Measurements from ENCODE around the gene ATG16L1.

ATG16L1 gene

DNA sequence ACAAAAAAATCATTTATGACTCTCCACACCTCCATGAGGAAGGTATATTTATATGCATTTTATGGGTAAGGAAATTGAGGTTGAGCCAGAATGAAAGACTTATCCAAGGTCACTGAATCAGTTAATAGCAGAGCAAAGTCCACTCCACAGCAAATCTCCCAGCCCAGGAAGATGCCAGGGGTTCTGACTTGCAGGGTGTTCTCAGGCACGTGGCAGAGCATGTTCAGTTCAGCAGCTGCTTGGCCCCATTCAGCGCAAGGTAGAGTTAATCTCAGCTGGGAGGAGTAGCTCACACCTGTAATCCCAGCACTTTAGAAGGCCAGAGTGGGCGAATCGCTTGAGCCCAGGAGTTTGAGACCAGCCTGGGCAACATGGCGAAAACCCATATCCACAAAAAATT is 85.1 kb downstream of the ATG16L1 start:
- TF ChIP-seq ZNF274 (IDR thresholded peaks at IDR 0.05; ENCODE audit: low read depth, low read length): no peak

GRCh38 chr2:233338046-233338445 is 86.6 kb downstream of the ATG16L1 start:
- no peak for TF ChIP-seq ZNF274 (IDR thresholded peaks at IDR 0.05; ENCODE audit: low read depth, low read length)

More for the DNA sequence above, 85.1 kb downstream of the ATG16L1 start:
- H3K4me3 ChIP-seq (ENCODE audit: low read length): no peak overlapping the region

GRCh38 chr2:233338812-233339368 is 87.4 kb downstream of the ATG16L1 start:
- no peak for TF ChIP-seq ZNF274 (IDR thresholded peaks at IDR 0.05; ENCODE audit: low read depth, low read length)
- H3K4me3 ChIP-seq (ENCODE audit: low read length): no peak overlapping the region

More at GRCh38 chr2:233338046-233338445, 86.6 kb downstream of the ATG16L1 start:
- no peak overlapping the region for H3K4me3 ChIP-seq (ENCODE audit: low read length)

DNA sequence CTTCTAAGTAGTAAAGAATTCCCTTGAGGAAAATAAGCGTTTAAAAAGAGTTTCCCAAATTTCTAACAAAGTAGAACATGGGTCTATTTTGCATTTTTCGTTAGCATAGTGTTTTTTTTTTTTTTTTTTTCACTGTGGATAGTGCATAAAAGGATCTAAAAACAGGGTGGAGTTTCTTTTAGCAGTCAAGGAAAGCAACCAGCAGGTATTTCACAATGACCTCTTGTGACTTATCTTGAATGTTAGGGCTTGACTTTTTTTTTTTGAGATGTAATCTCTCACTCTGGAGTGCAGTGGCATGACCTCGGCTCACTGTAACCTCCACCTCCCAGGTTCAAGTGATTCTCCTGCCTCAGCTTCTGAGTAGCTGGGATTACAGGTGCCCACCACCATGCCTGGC is 88.0 kb downstream of the ATG16L1 start:
- TF ChIP-seq ZNF274 (IDR thresholded peaks at IDR 0.05; ENCODE audit: low read depth, low read length): no peak
- H3K4me3 ChIP-seq (ENCODE audit: low read length): no peak overlapping the region

DNA sequence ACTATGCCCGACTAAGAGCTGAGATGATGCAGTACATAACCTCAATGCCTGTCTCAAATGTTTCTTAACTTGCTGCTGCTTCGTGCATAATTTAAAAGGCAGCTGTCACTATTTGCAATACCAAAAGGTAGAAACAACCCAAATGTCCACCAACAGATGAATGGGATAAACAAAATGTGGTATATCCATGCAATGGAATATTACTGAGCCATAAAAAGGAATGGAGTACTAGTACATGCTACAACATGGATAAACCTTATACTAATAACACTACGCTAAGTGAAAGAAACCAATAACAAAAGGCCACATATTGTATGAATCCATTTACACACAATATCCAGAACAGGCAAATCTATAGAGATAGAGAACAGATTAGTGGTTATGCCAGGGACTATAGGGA is 89.8 kb downstream of the ATG16L1 start:
- H3K4me3 ChIP-seq (ENCODE audit: low read length): no peak overlapping the region
- no peak for TF ChIP-seq ZNF274 (IDR thresholded peaks at IDR 0.05; ENCODE audit: low read depth, low read length)

DNA sequence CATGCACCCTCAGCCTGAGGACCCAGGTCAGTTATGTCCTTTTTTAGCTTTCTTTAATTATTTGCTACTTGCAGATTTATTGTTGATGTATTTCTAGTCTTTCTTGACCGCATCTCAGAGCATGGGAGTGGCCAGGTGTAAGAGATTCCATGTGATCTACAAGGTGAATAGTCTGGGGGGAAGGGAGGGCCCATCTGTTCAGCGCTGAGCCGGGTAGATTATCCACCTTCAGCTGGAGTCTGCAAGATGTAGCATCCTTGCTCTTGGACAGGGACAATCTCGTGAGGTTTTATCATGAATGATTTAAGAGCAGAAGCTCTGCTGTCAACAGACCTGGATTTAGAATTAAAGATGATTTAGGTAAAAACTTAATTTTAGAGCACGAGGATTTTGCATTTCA is 90.8 kb downstream of the ATG16L1 start:
- H3K4me3 ChIP-seq (ENCODE audit: low read length): no peak overlapping the region
- no peak for TF ChIP-seq ZNF274 (IDR thresholded peaks at IDR 0.05; ENCODE audit: low read depth, low read length)

GRCh38 chr2:233343171-233343705 is 91.8 kb downstream of the ATG16L1 start:
- H3K4me3 ChIP-seq (ENCODE audit: low read length): no peak overlapping the region
- TF ChIP-seq ZNF274 (IDR thresholded peaks at IDR 0.05; ENCODE audit: low read depth, low read length): no peak

Measured in GM08714 (cell line).